H1 (cell line): Measurements from ENCODE around the gene CNIH3. TPM values are rescaled to one million over a fixed set of nuclear protein-coding genes. Genes with fewer than 3 reads are reported as not detected.

Experiments used
- CTCF ChIA-PET: fragments of 300-600 bp; sonication (Branson Sonifier 250); formaldehyde crosslinking; loops from one replicate; lab custom pipeline; 2021; ENCODE audit not compliant: partially characterized antibody; lab: Charles Lee
- POLR2A ChIA-PET: fragments of 300-600 bp; sonication (Branson Sonifier 250); formaldehyde crosslinking; loops from one replicate; lab custom pipeline; 2021; ENCODE audit warnings: inconsistent platforms; ENCODE audit not compliant: partially characterized antibody; lab: Charles Lee
- DNase-seq, 2 experiments: peaks; one replicate each; pipeline versions ENCODE4 v3.0.0 to v3.0.0-alpha.2; 2010 to 2022; ENCODE audit warnings: low spot score in 2 of 2, low read depth in 1 of 2, mixed read lengths in 1 of 2
- FAIRE-seq: peaks from 2 replicates; lab custom pipeline; 2011; peaks lifted over from hg19 to GRCh38; lab: Jason Lieb, UNC
- H2AFZ ChIP-seq: 2 replicates; pipeline ENCODE4 v1.8.1; 2012; ENCODE audit warnings: low read length, inconsistent platforms
- H2AK5ac ChIP-seq: 2 replicates; pipeline ENCODE4 v1.6.1; 2013; ENCODE audit warnings: low read depth, low read length
- H2BK120ac ChIP-seq: replicated peaks from 2 replicates; pipeline ENCODE3; 2013; ENCODE audit warnings: low read depth, low read length, inconsistent platforms
- H2BK12ac ChIP-seq: 2 replicates; pipeline ENCODE4 v1.6.1; 2013; ENCODE audit warnings: low read depth, low read length
- H2BK15ac ChIP-seq: 2 replicates; pipeline ENCODE4 v1.6.1; 2013; ENCODE audit warnings: low read length
- H2BK20ac ChIP-seq: 2 replicates; pipeline ENCODE4 v1.6.1; 2013; ENCODE audit warnings: low read length
- H2BK5ac ChIP-seq: 2 replicates; pipeline ENCODE4 v1.6.1; 2013; ENCODE audit warnings: low read depth, low read length
- H3K14ac ChIP-seq: 2 replicates; pipeline ENCODE4 v1.6.1; 2013; ENCODE audit warnings: inconsistent platforms; ENCODE audit not compliant: insufficient read length
- H3K18ac ChIP-seq: 2 replicates; pipeline ENCODE4 v1.6.1; 2013; ENCODE audit warnings: low read length; ENCODE audit errors: extremely low read depth
- H3K23ac ChIP-seq: 2 replicates; pipeline ENCODE4 v1.6.1; 2013; ENCODE audit warnings: inconsistent platforms; ENCODE audit not compliant: insufficient read length
- H3K23me2 ChIP-seq: 2 replicates; pipeline ENCODE4 v1.6.1; 2013; ENCODE audit warnings: low read depth, low read length
- H3K27ac ChIP-seq: 2 replicates; pipeline ENCODE4 v1.6.1; 2011; ENCODE audit warnings: low read depth, low read length, inconsistent platforms
- H3K27me3 ChIP-seq, 4 experiments: replicated peaks in 1 of 4; 1 replicate in 1 of 4; 2 replicates in 3 of 4; pipeline versions ENCODE4 v1.6.1 to v1.8.1; 2011 to 2013; ENCODE audit warnings: low read length in 3 of 4, mild to moderate bottlenecking in 3 of 4, inconsistent platforms in 2 of 4, mixed read lengths in 2 of 4, moderate library complexity in 1 of 4; ENCODE audit not compliant: control insufficient read depth in 3 of 4, insufficient read depth in 3 of 4; ENCODE audit errors: extremely low read depth in 1 of 4
- H3K36me3 ChIP-seq, 4 experiments: 2 replicates each; pipeline versions ENCODE4 v1.6.1 to v1.8.1; 2011 to 2013; ENCODE audit warnings: mild to moderate bottlenecking in 4 of 4, low read length in 3 of 4, moderate library complexity in 2 of 4, control low read depth in 1 of 4, inconsistent platforms in 1 of 4; ENCODE audit not compliant: insufficient read depth in 4 of 4, control insufficient read depth in 2 of 4
- H3K4ac ChIP-seq: replicated peaks from 2 replicates; pipeline ENCODE3; 2013; ENCODE audit warnings: low read length, low read depth, mixed read lengths, inconsistent platforms; ENCODE audit not compliant: insufficient read length
- H3K4me1 ChIP-seq, 4 experiments: replicated peaks in 1 of 4; 1 replicate in 1 of 4; 2 replicates in 3 of 4; pipeline versions ENCODE4 v1.6.1 to v1.8.1; 2011 to 2013; ENCODE audit warnings: low read length in 3 of 4, inconsistent platforms in 2 of 4, mixed read lengths in 1 of 4; ENCODE audit not compliant: insufficient read depth in 4 of 4, control insufficient read depth in 3 of 4
- H3K4me2 ChIP-seq, 2 experiments: 2 replicates each; pipeline versions ENCODE4 v1.6.1 to v1.8.1; 2011 to 2013; ENCODE audit warnings: low read depth in 2 of 2, low read length in 2 of 2, control low read depth in 1 of 2, inconsistent platforms in 1 of 2, mild to moderate bottlenecking in 1 of 2; ENCODE audit not compliant: insufficient read depth in 1 of 2
- H3K4me3 ChIP-seq, 4 experiments: fragments of 200-600, 300-600 bp in 1 of 4; sonication (generic), shearing (Covaris generic), sonication (Bioruptor Twin) in 1 of 4; 2 replicates each; pipeline versions ENCODE4 v1.5.1 to v1.8.1; 2011 to 2016; ENCODE audit warnings: low read length in 4 of 4, low read depth in 3 of 4, control low read depth in 2 of 4, inconsistent platforms in 2 of 4, mild to moderate bottlenecking in 2 of 4, mixed read lengths in 1 of 4, moderate library complexity in 1 of 4; ENCODE audit not compliant: insufficient read depth in 2 of 4; ENCODE audit errors: extremely low read depth in 1 of 4
- H3K56ac ChIP-seq: replicated peaks from 2 replicates; pipeline ENCODE3; 2013; ENCODE audit warnings: low read depth, mild to moderate bottlenecking, mixed read lengths, low read length, inconsistent platforms; ENCODE audit not compliant: insufficient read length
- H3K79me1 ChIP-seq: 2 replicates; pipeline ENCODE4 v1.6.1; 2013; ENCODE audit warnings: low read depth, low read length, control low read depth
- H3K79me2 ChIP-seq, 2 experiments: 2 replicates each; pipeline versions ENCODE4 v1.6.1 to v1.8.1; 2012 to 2013; ENCODE audit warnings: low read length in 2 of 2, mild to moderate bottlenecking in 2 of 2, inconsistent platforms in 1 of 2; ENCODE audit not compliant: insufficient read depth in 2 of 2, control insufficient read depth in 1 of 2
- H3K9ac ChIP-seq, 4 experiments: replicated peaks in 1 of 4; 1 replicate in 1 of 4; 2 replicates in 3 of 4; pipeline versions ENCODE4 v1.6.1 to v1.8.1; 2011 to 2013; ENCODE audit warnings: low read depth in 3 of 4, low read length in 3 of 4, control low read depth in 2 of 4, mild to moderate bottlenecking in 2 of 4, moderate library complexity in 2 of 4, inconsistent platforms in 1 of 4; ENCODE audit errors: extremely low read depth in 1 of 4
- H3K9me3 ChIP-seq, 2 experiments: 2 replicates each; pipeline versions ENCODE4 v1.6.1 to v1.8.1; 2012 to 2013; ENCODE audit warnings: mild to moderate bottlenecking in 2 of 2, moderate library complexity in 2 of 2, control low read depth in 1 of 2, inconsistent platforms in 1 of 2, low read depth in 1 of 2, low read length in 1 of 2, mixed read lengths in 1 of 2; ENCODE audit not compliant: insufficient read depth in 2 of 2
- H4K20me1 ChIP-seq, 2 experiments: replicated peaks in 1 of 2; 2 replicates each; pipeline versions ENCODE3 to v1.8.1; 2011 to 2013; ENCODE audit warnings: inconsistent platforms in 2 of 2, low read length in 2 of 2, mild to moderate bottlenecking in 1 of 2; ENCODE audit not compliant: insufficient read depth in 2 of 2, control insufficient read depth in 1 of 2
- H4K5ac ChIP-seq: 2 replicates; pipeline ENCODE4 v1.6.1; 2013; ENCODE audit warnings: low read length, low read depth, mixed read lengths, inconsistent platforms; ENCODE audit not compliant: insufficient read length
- H4K8ac ChIP-seq: 2 replicates; pipeline ENCODE4 v1.8.0; 2013; ENCODE audit warnings: mild to moderate bottlenecking, moderate library complexity, low read length, inconsistent platforms; ENCODE audit not compliant: insufficient read depth; ENCODE audit errors: extremely low read depth
- H4K91ac ChIP-seq: replicated peaks from 2 replicates; pipeline ENCODE3; 2013; ENCODE audit warnings: low read length, mixed read lengths, inconsistent platforms; ENCODE audit not compliant: insufficient read length
- BRCA1 ChIP-seq: IDR thresholded peaks from 2 replicates; pipeline ENCODE4 v1.6.1; 2012; ENCODE audit warnings: low read depth, low read length, improper control_type of control experiment
- WGBS, 2 experiments: shearing (Covaris generic) in 1 of 2; methylation state at CpG; one replicate each; pipeline versions ENCODE4 v1.1.6 to v1.1.7; 2013 to 2015; ENCODE audit warnings: low lambda C conversion rate in 2 of 2, mixed read lengths in 2 of 2, inconsistent platforms in 1 of 2, low coverage in 1 of 2, missing lambda C conversion rate in 1 of 2; ENCODE audit not compliant: insufficient replicate concordance in 2 of 2, insufficient coverage in 1 of 2, insufficient read length in 1 of 2; ENCODE audit errors: extremely low coverage in 1 of 2, missing lambda C conversion rate in 1 of 2; 5-methylcytosine and 5-hydroxymethylcytosine counted together
- polyA plus RNA-seq, 7 experiments: library from polyadenylated mRNA; depleted of rRNA in 3 of 7; stranded (reverse) in 5 of 7; unstranded in 2 of 7; fragments of >200 nt in 5 of 7; fragments of 200-250 nt in 2 of 7; gene quantifications; 1 replicate in 5 of 7; 2 replicates in 1 of 7; 4 replicates in 1 of 7; pipeline versions ENCODE4 v1.2.1 to v1.2.3, GENCODE V29; 2011 to 2013; ENCODE audit warnings: missing spikeins in 2 of 7, mixed read lengths in 2 of 7
- total RNA-seq: library from RNA; stranded (reverse); fragmentation: NEBNext Ultra II Directional; extraction: Animal tissue kit (Norgen Biotek cat#: 25700); gene quantifications from 2 replicates; pipeline ENCODE4 v1.2.1, GENCODE V29; 2021

CNIH3 gene
- total and polyA plus RNA-seq, 2 of the 8 experiments (the other 6 are each of a cell fraction or from before 2014, with no cell fraction given): 3.7 to 5.6 TPM

DNA sequence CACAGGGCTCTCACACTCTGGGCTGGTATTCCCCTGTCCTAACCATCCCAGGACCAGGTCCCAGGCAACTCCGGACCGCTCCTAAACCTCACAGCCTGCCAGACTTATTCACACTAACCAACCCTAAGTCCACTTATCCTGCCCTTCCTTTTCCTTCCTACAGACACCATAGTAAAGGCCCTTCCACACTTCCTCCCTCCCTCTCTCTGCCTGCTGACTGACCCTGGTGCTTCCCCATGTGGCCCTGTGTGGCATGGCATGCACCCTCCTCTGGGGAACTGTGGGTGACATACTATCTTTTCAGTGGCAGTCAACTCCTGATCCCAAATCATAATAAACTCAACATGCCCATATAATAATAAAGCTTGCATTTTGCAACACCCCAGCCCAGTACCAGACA lies 158.3 kb downstream of the CNIH3 start:
- Histone ChIP-seq H3K27ac (no peak overlapping the region), H2BK15ac (no peak overlapping the region), H4K91ac (no peak overlapping the region), H3K18ac (no peak overlapping the region), H4K8ac (no peak overlapping the region), H3K79me1 (no peaks in the 10 kb centered on the region), H3K4me1 (peaks cover 0 to 6% (median 3%) of the 10 kb centered on the region in 4 experiments; a peak in 3 of 7 replicates), H3K27me3 (no peaks in the 10 kb centered on the region; a peak in 1 of 7 replicates), H3K9me3 (no peaks in the 10 kb centered on the region), H3K9ac (no peak overlapping the region), H4K20me1 (no peaks in the 10 kb centered on the region), H3K36me3 (no peaks in the 10 kb centered on the region), H3K4ac (no peak overlapping the region), H2AK5ac (no peak overlapping the region), H3K23ac (no peak overlapping the region), H2BK5ac (no peak overlapping the region), H3K4me3 (no peak overlapping the region), H4K5ac (no peak overlapping the region), H2BK120ac (no peak overlapping the region), H2BK20ac (no peak overlapping the region), H2BK12ac (no peak overlapping the region), H3K14ac (no peak overlapping the region), H2AFZ (no peak overlapping the region), H3K23me2 (no peaks in the 10 kb centered on the region; the same call in 1 of the 2 replicates), H3K56ac (no peak overlapping the region), H3K79me2 (no peaks in the 10 kb centered on the region), H3K4me2 (no peak overlapping the region)
- DNase-seq (no peak), FAIRE-seq (peak; percentile 76)
- 100% methylated on average over 2 of the region's 2 CpGs; no CpG with 5 or more reads in 1 of the 2 experiments for WGBS, 2 experiments
- POLR2A ChIA-PET: no interaction called here
- CTCF ChIA-PET: interaction anchor here (0.6 to 4.3 kb wide), 17 partner anchors 11 to 258 kb away, joined by 3 to 33 read pairs (median 3); no protein-coding TSS in a partner anchor
- no peak for TF ChIP-seq BRCA1
